PC-3 (cell line): Measurements from ENCODE around the gene CAMTA1.

ENCODE experiments used
- CTCF ChIP-seq: fragments of 300-600 bp; sonication (generic); conservative IDR thresholded peaks from 2 replicates; pipeline ENCODE4 v1.5.1; 2017; ENCODE audit warnings: antibody characterized with exemption, low read depth, mild to moderate bottlenecking, low read length
- EZH2 ChIP-seq: fragments of 300-600 bp; sonication (generic); IDR thresholded peaks from one replicate; pipeline ENCODE4 v1.6.1; 2017; ENCODE audit warnings: antibody characterized with exemption, mild to moderate bottlenecking, low read length; ENCODE audit not compliant: unreplicated experiment

- TF ChIP-seq CTCF, result no peak
- TF ChIP-seq EZH2, result no peak
Observed at GRCh38 chr1:7293702-7294629, 508.7 kb downstream of the CAMTA1 start.
